ENCODE data around the gene HBA2.

DNA sequence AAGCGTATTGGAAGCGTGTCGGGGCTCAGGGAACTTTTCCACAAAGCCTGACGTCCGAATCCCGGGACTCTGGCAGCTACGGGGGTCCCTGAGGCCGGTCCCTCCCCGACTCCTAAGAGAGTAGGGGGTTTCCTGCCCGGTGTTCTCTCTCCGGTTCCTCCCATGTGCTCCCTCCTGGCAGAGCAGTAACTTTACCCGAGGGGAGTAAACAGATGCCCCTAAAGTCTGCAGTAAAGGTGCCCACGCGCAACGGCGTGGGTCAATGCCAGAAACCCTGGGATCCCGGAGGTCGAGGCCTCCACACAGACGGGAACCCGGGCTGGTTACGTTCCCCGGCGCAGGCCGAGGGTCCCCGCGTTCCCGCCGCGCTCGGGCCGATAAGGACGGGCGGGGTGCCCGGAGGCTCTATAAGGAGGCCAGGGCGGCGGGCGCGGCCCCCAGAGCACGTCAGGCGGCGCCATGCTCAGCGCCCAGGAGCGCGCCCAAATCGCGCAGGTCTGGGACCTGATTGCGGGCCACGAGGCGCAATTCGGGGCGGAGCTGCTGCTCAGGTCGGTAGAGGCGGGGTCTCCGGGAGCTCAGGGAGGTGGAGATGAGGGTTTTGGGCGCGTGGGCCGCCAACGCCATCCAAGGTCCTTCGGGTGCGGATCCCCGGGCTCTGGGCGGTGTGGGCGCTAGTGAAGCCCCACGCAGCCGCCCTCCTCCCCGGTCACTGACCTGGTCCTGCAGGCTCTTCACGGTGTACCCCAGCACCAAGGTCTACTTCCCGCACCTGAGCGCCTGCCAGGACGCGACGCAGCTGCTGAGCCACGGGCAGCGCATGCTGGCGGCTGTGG lies 6.9 kb upstream of the HBA2 start, which contains the start of gene HBM:
- TF ChIP-seq, protein P1, sequence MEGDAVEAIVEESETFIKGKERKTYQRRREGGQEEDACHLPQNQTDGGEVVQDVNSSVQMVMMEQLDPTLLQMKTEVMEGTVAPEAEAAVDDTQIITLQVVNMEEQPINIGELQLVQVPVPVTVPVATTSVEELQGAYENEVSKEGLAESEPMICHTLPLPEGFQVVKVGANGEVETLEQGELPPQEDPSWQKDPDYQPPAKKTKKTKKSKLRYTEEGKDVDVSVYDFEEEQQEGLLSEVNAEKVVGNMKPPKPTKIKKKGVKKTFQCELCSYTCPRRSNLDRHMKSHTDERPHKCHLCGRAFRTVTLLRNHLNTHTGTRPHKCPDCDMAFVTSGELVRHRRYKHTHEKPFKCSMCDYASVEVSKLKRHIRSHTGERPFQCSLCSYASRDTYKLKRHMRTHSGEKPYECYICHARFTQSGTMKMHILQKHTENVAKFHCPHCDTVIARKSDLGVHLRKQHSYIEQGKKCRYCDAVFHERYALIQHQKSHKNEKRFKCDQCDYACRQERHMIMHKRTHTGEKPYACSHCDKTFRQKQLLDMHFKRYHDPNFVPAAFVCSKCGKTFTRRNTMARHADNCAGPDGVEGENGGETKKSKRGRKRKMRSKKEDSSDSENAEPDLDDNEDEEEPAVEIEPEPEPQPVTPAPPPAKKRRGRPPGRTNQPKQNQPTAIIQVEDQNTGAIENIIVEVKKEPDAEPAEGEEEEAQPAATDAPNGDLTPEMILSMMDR (IDR thresholded peaks at IDR 0.05): no peak
- TF ChIP-seq POLR2A (IDR thresholded peaks at IDR 0.05): no peak
- TF ChIP-seq EP300 (IDR thresholded peaks at IDR 0.05): no peak

Measured in upper lobe of left lung (tissue), 4 donors.